DOHH2 (cell line): ENCODE data around the gene EVA1C.
"Not testable (repeated sequence)": the region's sequence is repeated elsewhere in the genome, so short reads cannot be mapped to it uniquely, and the experiment has no call there.

Source experiments
- H3F3A ChIP-seq: fragments of 200-600 bp; sonication (generic), shearing (Covaris generic); 2 replicates; pipeline ENCODE4 v1.6.0; 2016; ENCODE audit warnings: antibody characterized with exemption, mild to moderate bottlenecking; ENCODE audit not compliant: control insufficient read depth, insufficient read depth
- H3K27ac ChIP-seq: fragments of 200-600 bp; sonication (generic); 2 replicates; pipeline ENCODE4 v1.5.1; 2014; ENCODE audit warnings: low read depth, mild to moderate bottlenecking, low read length, moderate library complexity
- H3K27me3 ChIP-seq: fragments of 200-600 bp; sonication (generic); 2 replicates; pipeline ENCODE4 v1.6.1; 2014; ENCODE audit warnings: mild to moderate bottlenecking, low read length, mixed read lengths; ENCODE audit not compliant: control insufficient read depth
- H3K36me3 ChIP-seq: fragments of 200-600 bp; sonication (generic); 2 replicates; pipeline ENCODE4 v1.6.1; 2014; ENCODE audit warnings: mild to moderate bottlenecking, low read length, moderate library complexity, mixed read lengths; ENCODE audit not compliant: control insufficient read depth
- H3K4me1 ChIP-seq: fragments of 200-600 bp; sonication (generic); 2 replicates; pipeline ENCODE4 v1.6.1; 2014; ENCODE audit warnings: mild to moderate bottlenecking, low read length, mixed read lengths; ENCODE audit not compliant: control insufficient read depth
- H3K4me2 ChIP-seq: fragments of 200-600 bp; sonication (generic); 2 replicates; pipeline ENCODE4 v1.6.0; 2014; ENCODE audit warnings: mild to moderate bottlenecking, low read length, moderate library complexity
- H3K4me3 ChIP-seq: fragments of 200-600 bp; sonication (generic); 2 replicates; pipeline ENCODE4 v1.5.1; 2014; ENCODE audit warnings: mild to moderate bottlenecking, low read length, mixed read lengths
- H3K79me2 ChIP-seq: fragments of 200-600 bp; sonication (generic); 2 replicates; pipeline ENCODE4 v1.6.1; 2014; ENCODE audit warnings: mild to moderate bottlenecking, low read length, mixed read lengths; ENCODE audit not compliant: control insufficient read depth
- H3K9me2 ChIP-seq: fragments of 200-600 bp; sonication (generic); replicated peaks from 2 replicates; pipeline ENCODE4 v1.6.1; 2014; ENCODE audit warnings: mild to moderate bottlenecking, low read length, mixed read lengths; ENCODE audit not compliant: control insufficient read depth
- H3K9me3 ChIP-seq: fragments of 200-600 bp; sonication (generic); 2 replicates; pipeline ENCODE4 v1.6.1; 2014; ENCODE audit warnings: antibody characterized with exemption, low read length, mixed read lengths; ENCODE audit not compliant: control insufficient read depth, insufficient read depth
- H4K20me1 ChIP-seq: fragments of 200-600 bp; sonication (generic); 2 replicates; pipeline ENCODE4 v1.6.0; 2014; ENCODE audit warnings: low read depth, mild to moderate bottlenecking, antibody characterized with exemption, low read length, moderate library complexity; ENCODE audit not compliant: control insufficient read depth, insufficient read depth
- CTCF ChIP-seq: fragments of 200-600 bp; sonication (generic); IDR thresholded peaks from one replicate; pipeline ENCODE4 v1.5.1; 2014; ENCODE audit warnings: antibody characterized with exemption, mild to moderate bottlenecking, low read depth, low read length; ENCODE audit not compliant: poor library complexity, severe bottlenecking
- EZH2phosphoT487 ChIP-seq: fragments of 200-600 bp; sonication (generic); IDR thresholded peaks from 2 replicates; pipeline ENCODE4 v1.6.1; 2017; ENCODE audit warnings: borderline replicate concordance, mild to moderate bottlenecking, antibody characterized with exemption, low read length, moderate library complexity, mixed read lengths

Gene EVA1C

GRCh38 chr21:32426592-32427051, 14.1 kb downstream of the EVA1C start:
- H3K79me2 ChIP-seq, result no peaks in the 10 kb centered on the region
- no peaks in the 10 kb centered on the region for H4K20me1 ChIP-seq
- H3K4me3 ChIP-seq, result no peak overlapping the region
- H3F3A ChIP-seq, result no peaks in the 10 kb centered on the region
- H3K36me3 ChIP-seq, result no peaks in the 10 kb centered on the region
- H3K4me2 ChIP-seq, result no peak overlapping the region
- no peaks in the 10 kb centered on the region for H3K9me2 ChIP-seq
- no peaks in the 10 kb centered on the region for H3K9me3 ChIP-seq
- H3K4me1 ChIP-seq, result no peaks in the 10 kb centered on the region
- TF ChIP-seq CTCF (no peak), EZH2phosphoT487 (no peak)
- H3K27ac ChIP-seq, result no peak overlapping the region
- peaks cover 5% of the 10 kb centered on the region; the same call in 1 of the 2 replicates for H3K27me3 ChIP-seq

- H3K79me2 ChIP-seq, result no peaks in the 10 kb centered on the region
Measured at GRCh38 chr21:32427958-32428623, 15.6 kb downstream of the EVA1C start.

GRCh38 chr21:32432982-32433660, 20.6 kb downstream of the EVA1C start:
- not testable (repeated sequence) for H3K9me3 ChIP-seq, H3F3A ChIP-seq, H3K4me2 ChIP-seq, H3K4me3 ChIP-seq, H3K27ac ChIP-seq, H4K20me1 ChIP-seq, H3K9me2 ChIP-seq, H3K27me3 ChIP-seq, H3K36me3 ChIP-seq, H3K4me1 ChIP-seq, H3K79me2 ChIP-seq

More at GRCh38 chr21:32427958-32428623, 15.6 kb downstream of the EVA1C start:
- no peaks in the 10 kb centered on the region for H4K20me1 ChIP-seq
- H3K27me3 ChIP-seq, result peaks cover 5% of the 10 kb centered on the region; the same call in 1 of the 2 replicates
- no peak overlapping the region for H3K4me3 ChIP-seq
- H3F3A ChIP-seq, result no peaks in the 10 kb centered on the region
- H3K36me3 ChIP-seq, result no peaks in the 10 kb centered on the region
- TF ChIP-seq EZH2phosphoT487, result no peak
- no peak for TF ChIP-seq CTCF
- no peak overlapping the region for H3K4me2 ChIP-seq
- H3K4me1 ChIP-seq, result no peaks in the 10 kb centered on the region
- no peaks in the 10 kb centered on the region for H3K9me2 ChIP-seq
- no peak overlapping the region for H3K27ac ChIP-seq
- no peaks in the 10 kb centered on the region for H3K9me3 ChIP-seq

- H3K4me2 ChIP-seq, result no peak overlapping the region
- no peaks in the 10 kb centered on the region for H4K20me1 ChIP-seq
- no peak overlapping the region for H3K4me3 ChIP-seq
- H3F3A ChIP-seq, result no peaks in the 10 kb centered on the region
- no peaks in the 10 kb centered on the region for H3K4me1 ChIP-seq
- H3K9me2 ChIP-seq, result no peaks in the 10 kb centered on the region
- H3K9me3 ChIP-seq, result no peaks in the 10 kb centered on the region
- no peaks in the 10 kb centered on the region; the same call in 1 of the 2 replicates for H3K27me3 ChIP-seq
- no peak for TF ChIP-seq EZH2phosphoT487
- TF ChIP-seq CTCF, result no peak
- no peaks in the 10 kb centered on the region for H3K79me2 ChIP-seq
- H3K36me3 ChIP-seq, result no peaks in the 10 kb centered on the region
- H3K27ac ChIP-seq, result no peak overlapping the region
Measured at GRCh38 chr21:32437729-32438128, 25.2 kb downstream of the EVA1C start.
